ENCODE results near the gene S100A5. TPM values are rescaled to one million over a fixed set of nuclear protein-coding genes. Genes with fewer than 3 reads are reported as not detected.

Gene S100A5
- total RNA-seq, 1 donor from 2014 or later, result 0.39 TPM

Other genes with a start within 250 kb of the S100A5 start
- gene PGLYRP3, start 228.0 kb downstream of the S100A5 start, total RNA-seq, result not detected in 2 replicates
- gene PGLYRP4, start 192.1 kb downstream of the S100A5 start, total RNA-seq, result not detected in 2 replicates
- gene S100A9, start 183.1 kb downstream of the S100A5 start, total RNA-seq, result 1.8 TPM in 1 of 2 replicates, not detected in the other
- gene S100A12, start 165.3 kb downstream of the S100A5 start, total RNA-seq, result not detected in 2 replicates
- not detected in 2 replicates for gene S100A8, start 149.9 kb downstream of the S100A5 start, total RNA-seq
- gene S100A7A, start 124.4 kb downstream of the S100A5 start, total RNA-seq, result not detected in 2 replicates
- not detected in 2 replicates for gene S100A7, start 80.3 kb downstream of the S100A5 start, total RNA-seq
- gene S100A6, start 4.9 kb downstream of the S100A5 start, total RNA-seq, result 74.4 and 125 TPM in 2 replicates
- 58.5 and 69.3 TPM in 2 replicates for gene S100A4, start 4.9 kb upstream of the S100A5 start, total RNA-seq
- 12.8 and 14.6 TPM in 2 replicates for gene S100A3, start 8.3 kb upstream of the S100A5 start, total RNA-seq
- 3.0 and 3.8 TPM in 2 replicates for gene S100A2, start 24.9 kb upstream of the S100A5 start, total RNA-seq
- gene S100A16, start 72.2 kb upstream of the S100A5 start, total RNA-seq, result 48.8 and 54.4 TPM in 2 replicates
- gene S100A14, start 75.4 kb upstream of the S100A5 start, total RNA-seq, result 0.38 and 0.57 TPM in 2 replicates
- 134 and 172 TPM in 2 replicates for gene S100A13, start 86.6 kb upstream of the S100A5 start, total RNA-seq
- 1.7 and 4.1 TPM in 2 replicates for gene S100A1, start 87.5 kb upstream of the S100A5 start, total RNA-seq
- 46.7 and 56.4 TPM in 2 replicates for gene CHTOP, start 93.1 kb upstream of the S100A5 start, total RNA-seq
- gene SNAPIN, start 117.8 kb upstream of the S100A5 start, total RNA-seq, result 27.4 and 31.3 TPM in 2 replicates
- gene ILF2, start 130.1 kb upstream of the S100A5 start, total RNA-seq, result 176 and 185 TPM in 2 replicates
- gene NPR1, start 137.8 kb upstream of the S100A5 start, total RNA-seq, result 0.07 and 0.11 TPM in 2 replicates
- gene INTS3, start 187.1 kb upstream of the S100A5 start, total RNA-seq, result 39.5 and 40.2 TPM in 2 replicates
- gene SLC27A3, start 234.5 kb upstream of the S100A5 start, total RNA-seq, result 5.9 and 8.5 TPM in 2 replicates